Hepatocyte (in vitro differentiated cells): ENCODE results near the gene NKAIN2. TPM values are rescaled to one million over a fixed set of nuclear protein-coding genes. Genes with fewer than 3 reads are reported as not detected.

Source experiments
- DNase-seq: peaks from one replicate; pipeline ENCODE4 v3.0.0-alpha.2; 2016; ENCODE audit warnings: low spot score
- H2AFZ ChIP-seq: fragments of 200-600 bp; sonication (generic); 2 replicates; pipeline ENCODE4 v1.6.0; 2016; ENCODE audit warnings: antibody characterized with exemption, mild to moderate bottlenecking
- H3K27ac ChIP-seq: fragments of 200-600 bp; sonication (generic); 2 replicates; pipeline ENCODE4 v1.5.1; 2016; ENCODE audit warnings: mild to moderate bottlenecking
- H3K27me3 ChIP-seq: fragments of 200-600 bp; sonication (generic); 2 replicates; pipeline ENCODE4 v1.6.1; 2016
- H3K36me3 ChIP-seq: fragments of 200-600 bp; sonication (generic); replicated peaks from 2 replicates; pipeline ENCODE4 v1.5.1; 2016; ENCODE audit warnings: low read depth; ENCODE audit not compliant: insufficient read depth
- H3K4me1 ChIP-seq: fragments of 200-600 bp; sonication (generic); 2 replicates; pipeline ENCODE4 v1.5.1; 2016; ENCODE audit warnings: mild to moderate bottlenecking, moderate library complexity; ENCODE audit not compliant: insufficient read depth
- H3K4me2 ChIP-seq: fragments of 200-600 bp; sonication (generic); 2 replicates; pipeline ENCODE4 v1.6.0; 2016
- H3K4me3 ChIP-seq: fragments of 200-600 bp; sonication (generic); 2 replicates; pipeline ENCODE4 v1.5.1; 2016; ENCODE audit warnings: mild to moderate bottlenecking
- H3K79me2 ChIP-seq: fragments of 200-600 bp; sonication (generic); 2 replicates; pipeline ENCODE4 v1.6.0; 2017; ENCODE audit warnings: mild to moderate bottlenecking
- H3K9me2 ChIP-seq: fragments of 200-600 bp; sonication (generic); replicated peaks from 2 replicates; pipeline ENCODE4 v1.6.0; 2017; ENCODE audit warnings: mild to moderate bottlenecking; ENCODE audit not compliant: insufficient read depth
- H3K9me3 ChIP-seq: fragments of 200-600 bp; sonication (generic); 2 replicates; pipeline ENCODE4 v1.5.1; 2016; ENCODE audit warnings: low read depth, mild to moderate bottlenecking
- H4K20me1 ChIP-seq: fragments of 200-600 bp; sonication (generic); 2 replicates; pipeline ENCODE4 v1.6.0; 2016; ENCODE audit warnings: mild to moderate bottlenecking; ENCODE audit not compliant: insufficient read depth, poor library complexity, severe bottlenecking
- EZH2 ChIP-seq: fragments of 200-600 bp; sonication (generic); IDR thresholded peaks from 2 replicates; pipeline ENCODE4 v1.6.1; 2016; ENCODE audit warnings: antibody characterized with exemption, mild to moderate bottlenecking, borderline replicate concordance
- EZH2phosphoT487 ChIP-seq: fragments of 200-600 bp; sonication (generic); IDR thresholded peaks from one replicate; pipeline ENCODE4 v1.6.1; 2018; ENCODE audit warnings: antibody characterized with exemption, mild to moderate bottlenecking, low read depth, moderate library complexity; ENCODE audit not compliant: unreplicated experiment, severe bottlenecking
- WGBS: methylation state at CpG from one replicate; pipeline ENCODE4 v1.1.6; 2016; ENCODE audit warnings: low lambda C conversion rate; ENCODE audit errors: missing lambda C conversion rate; 5-methylcytosine and 5-hydroxymethylcytosine counted together
- polyA plus RNA-seq: library from polyadenylated mRNA; unstranded; fragments of >200 nt; fragmentation: Nextera tagmentation; extraction: Ambion mirVana; gene quantifications from 2 replicates; pipeline ENCODE4 v1.2.1, GENCODE V29; 2016
- total RNA-seq: library from RNA; depleted of rRNA; stranded (reverse); fragments of >200 nt; gene quantifications from 2 replicates; pipeline ENCODE4 v1.2.3, GENCODE V29; 2014
- TF ChIP-seq, protein P1 (sequence below): fragments of 200-600 bp; sonication (generic); IDR thresholded peaks from 2 replicates; pipeline ENCODE4 v1.5.1; 2016; ENCODE audit warnings: antibody characterized with exemption, mild to moderate bottlenecking; ENCODE audit not compliant: poor library complexity

The NKAIN2 gene
- total and polyA plus RNA-seq, 2 experiments from 2014 or later, result 0.48 to 2.6 TPM

DNA sequence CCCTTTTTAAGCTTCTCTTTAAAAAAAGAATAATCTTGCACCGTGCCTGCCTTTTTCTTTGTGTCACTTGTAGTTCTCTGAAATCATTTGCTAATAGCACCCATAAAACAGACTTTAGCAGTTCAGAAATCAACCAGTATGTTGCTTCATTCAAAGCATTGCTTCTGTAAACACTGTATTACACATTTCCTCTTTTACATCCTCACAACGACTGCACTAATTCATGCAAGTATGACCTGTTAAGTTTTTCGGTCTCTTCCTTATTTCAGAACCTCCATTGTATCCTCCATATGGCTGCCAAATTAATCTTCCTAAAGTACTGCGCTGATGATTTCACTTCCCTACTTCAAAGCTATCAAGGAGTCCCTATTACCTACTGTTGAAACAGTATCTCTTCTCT is 1015.7 kb downstream of the NKAIN2 start:
- Histone ChIP-seq H3K9me3 (no peaks in the 10 kb centered on the region), H3K9me2 (no peaks in the 10 kb centered on the region), H3K27me3 (no peaks in the 10 kb centered on the region), H3K4me1 (peaks cover 4% of the 10 kb centered on the region), H4K20me1 (no peaks in the 10 kb centered on the region), H3K36me3 (no peaks in the 10 kb centered on the region), H3K27ac (no peak overlapping the region), H2AFZ (no peak overlapping the region), H3K4me3 (no peak overlapping the region), H3K4me2 (no peak overlapping the region), H3K79me2 (no peaks in the 10 kb centered on the region)
- TF ChIP-seq, protein P1, sequence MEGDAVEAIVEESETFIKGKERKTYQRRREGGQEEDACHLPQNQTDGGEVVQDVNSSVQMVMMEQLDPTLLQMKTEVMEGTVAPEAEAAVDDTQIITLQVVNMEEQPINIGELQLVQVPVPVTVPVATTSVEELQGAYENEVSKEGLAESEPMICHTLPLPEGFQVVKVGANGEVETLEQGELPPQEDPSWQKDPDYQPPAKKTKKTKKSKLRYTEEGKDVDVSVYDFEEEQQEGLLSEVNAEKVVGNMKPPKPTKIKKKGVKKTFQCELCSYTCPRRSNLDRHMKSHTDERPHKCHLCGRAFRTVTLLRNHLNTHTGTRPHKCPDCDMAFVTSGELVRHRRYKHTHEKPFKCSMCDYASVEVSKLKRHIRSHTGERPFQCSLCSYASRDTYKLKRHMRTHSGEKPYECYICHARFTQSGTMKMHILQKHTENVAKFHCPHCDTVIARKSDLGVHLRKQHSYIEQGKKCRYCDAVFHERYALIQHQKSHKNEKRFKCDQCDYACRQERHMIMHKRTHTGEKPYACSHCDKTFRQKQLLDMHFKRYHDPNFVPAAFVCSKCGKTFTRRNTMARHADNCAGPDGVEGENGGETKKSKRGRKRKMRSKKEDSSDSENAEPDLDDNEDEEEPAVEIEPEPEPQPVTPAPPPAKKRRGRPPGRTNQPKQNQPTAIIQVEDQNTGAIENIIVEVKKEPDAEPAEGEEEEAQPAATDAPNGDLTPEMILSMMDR, result no peak
- no peak for TF ChIP-seq EZH2phosphoT487
- no peak for TF ChIP-seq EZH2
- no peak for DNase-seq
- 80% methylated on average over 4 of the region's 4 CpGs for WGBS

DNA sequence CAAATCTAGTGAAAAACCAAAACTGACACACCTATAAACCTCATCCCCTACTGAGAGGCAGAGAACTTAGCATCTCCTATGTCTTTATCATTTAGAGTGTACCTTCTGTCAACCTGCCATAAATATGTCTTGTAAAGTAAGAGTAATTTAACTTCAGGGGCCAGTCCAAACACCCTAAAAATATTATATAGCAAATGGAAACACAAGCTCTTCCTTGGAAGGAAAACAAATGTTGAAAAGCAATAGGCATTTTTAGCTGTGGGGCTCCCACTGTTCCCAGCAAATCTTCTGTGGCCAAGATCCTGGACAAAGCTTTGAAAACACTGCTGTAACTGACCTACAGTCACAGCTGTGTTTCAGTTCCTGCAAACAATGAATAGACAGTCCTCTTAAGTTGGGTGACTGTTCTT is 1018.5 kb downstream of the NKAIN2 start:
- Histone ChIP-seq H3K4me3 (no peak overlapping the region), H3K4me2 (no peak overlapping the region), H3K79me2 (no peaks in the 10 kb centered on the region), H3K4me1 (peaks cover 4% of the 10 kb centered on the region), H3K27me3 (no peaks in the 10 kb centered on the region), H3K9me2 (no peaks in the 10 kb centered on the region), H3K27ac (no peak overlapping the region), H3K9me3 (no peaks in the 10 kb centered on the region), H4K20me1 (no peaks in the 10 kb centered on the region), H2AFZ (no peak overlapping the region), H3K36me3 (no peaks in the 10 kb centered on the region)
- no peak for DNase-seq
- no peak for TF ChIP-seq EZH2phosphoT487
- TF ChIP-seq, protein P1, result no peak
- no peak for TF ChIP-seq EZH2

GRCh38 chr6:124822721-124823120 is 1019.1 kb downstream of the NKAIN2 start:
- Histone ChIP-seq H3K27ac (no peak overlapping the region), H3K9me3 (no peaks in the 10 kb centered on the region), H2AFZ (no peak overlapping the region), H3K9me2 (no peaks in the 10 kb centered on the region), H3K79me2 (no peaks in the 10 kb centered on the region), H3K4me2 (no peak overlapping the region), H3K36me3 (no peaks in the 10 kb centered on the region), H3K4me3 (no peak overlapping the region), H4K20me1 (no peaks in the 10 kb centered on the region), H3K4me1 (peaks cover 4% of the 10 kb centered on the region), H3K27me3 (no peaks in the 10 kb centered on the region)
- TF ChIP-seq, protein P1, result no peak
- no peak for TF ChIP-seq EZH2
- no peak for DNase-seq
- WGBS, result 85% methylated on average over 3 of the region's 3 CpGs
